K562 (cell line): ENCODE data around the gene JUN. TPM values are rescaled to one million over a fixed set of nuclear protein-coding genes. Genes with fewer than 3 reads are reported as not detected.

Experiments used
- CBFA2T2 ChIP-seq: fragments of 450-650 bp; conservative IDR thresholded peaks from 2 replicates; pipeline ENCODE4 v1.6.1; 2017; ENCODE audit warnings: mild to moderate bottlenecking
- CBX1 ChIP-seq: sonication (generic); IDR thresholded peaks from 2 replicates; pipeline ENCODE4 v1.6.1; 2016; ENCODE audit warnings: antibody characterized with exemption, low read depth, mild to moderate bottlenecking
- FOXM1 ChIP-seq, 2 experiments: fragments of 450-650 bp in 1 of 2; sonication (generic) in 1 of 2; formaldehyde crosslinking in 1 of 2; IDR thresholded peaks; 2 replicates each; pipeline versions ENCODE4 v1.6.1 to v1.9.0; 2017 to 2022; ENCODE audit warnings: low read depth in 2 of 2, mild to moderate bottlenecking in 2 of 2, missing genetic modification reagents in 1 of 2, moderate library complexity in 1 of 2
- GATAD2B ChIP-seq: fragments of 450-650 bp; IDR thresholded peaks from 2 replicates; pipeline ENCODE4 v1.6.1; 2017; ENCODE audit warnings: mild to moderate bottlenecking, borderline replicate concordance
- HDAC1 ChIP-seq, 2 experiments: fragments of 450-650 bp; IDR thresholded peaks; 2 replicates each; pipeline ENCODE4 v1.6.1; 2016 to 2017; ENCODE audit warnings: inconsistent platforms in 1 of 2, mild to moderate bottlenecking in 1 of 2, moderate library complexity in 1 of 2
- MNT ChIP-seq, 2 experiments: fragments of 450-650 bp; conservative IDR thresholded peaks; 2 replicates each; pipeline ENCODE4 v1.6.1; 2017; ENCODE audit warnings: mild to moderate bottlenecking in 2 of 2, moderate library complexity in 2 of 2
- NONO ChIP-seq, 2 experiments: fragments of 200-400 bp in 1 of 2; fragments of 450-650 bp in 1 of 2; formaldehyde crosslinking in 1 of 2; IDR thresholded peaks; 2 replicates each; pipeline ENCODE4 v1.6.1; 2017; ENCODE audit warnings: low read depth in 2 of 2, mild to moderate bottlenecking in 2 of 2, moderate library complexity in 2 of 2, low read length in 1 of 2
- RBFOX2 ChIP-seq: fragments of 200-400 bp; formaldehyde crosslinking; IDR thresholded peaks from 2 replicates; pipeline ENCODE4 v1.6.1; 2017; ENCODE audit warnings: low read depth, mild to moderate bottlenecking, low read length, moderate library complexity
- TFAM ChIP-seq: fragments of 250-450 bp; sonication (Bioruptor Pico); conservative IDR thresholded peaks from 2 replicates; pipeline ENCODE4 v1.5.0; 2021; ENCODE audit warnings: mild to moderate bottlenecking, moderate library complexity
- ZBTB17 ChIP-seq: fragments of 450-650 bp; formaldehyde crosslinking; IDR thresholded peaks from 2 replicates; pipeline ENCODE4 v1.4.0; 2020; ENCODE audit warnings: mild to moderate bottlenecking
- ZNF589 ChIP-seq: fragments of 200-800 bp; sonication (Bioruptor generic); IDR thresholded peaks from 2 replicates; pipeline ENCODE4 v1.6.1; 2016; ENCODE audit warnings: low read depth, missing genetic modification characterization, missing compliant biosample characterization
- ZNF778 ChIP-seq: fragments of 450-650 bp; formaldehyde crosslinking; IDR thresholded peaks from 2 replicates; pipeline ENCODE4 v1.4.0; 2020; ENCODE audit warnings: mild to moderate bottlenecking, moderate library complexity
- polyA plus RNA-seq, 8 experiments: library from polyadenylated mRNA; depleted of rRNA in 4 of 8; stranded (reverse) in 5 of 8; unstranded in 3 of 8; fragments of >200 nt; fragmentation: Nextera tagmentation in 2 of 8; fragmentation: Illumina TruSeq in 1 of 8; extraction: Ambion mirVana in 2 of 8; extraction: Trizol in 1 of 8; gene quantifications; 2 replicates each; pipeline versions ENCODE4 v1.2.1 to v1.2.3, GENCODE V29; 2011 to 2014; ENCODE audit warnings: inconsistent platforms in 1 of 8, missing spikeins in 1 of 8
- total RNA-seq, 7 experiments: library from RNA; depleted of rRNA in 6 of 7; stranded (reverse); fragments of >200 nt in 6 of 7; fragmentation: Illumina TruSeq in 2 of 7; extraction: Trizol in 2 of 7; gene quantifications; 2 replicates each; pipeline versions ENCODE4 v1.2.1 to v1.2.3, GENCODE V29; 2011 to 2021; ENCODE audit warnings: low replicate concordance in 1 of 7
- TF ChIP-seq, protein P1 (sequence below), 2 experiments: fragments of 450-650 bp; IDR thresholded peaks; 2 replicates each; pipeline ENCODE4 v1.6.1; 2016; ENCODE audit warnings: mild to moderate bottlenecking in 2 of 2, borderline replicate concordance in 1 of 2, low read depth in 1 of 2, moderate library complexity in 1 of 2
- TF ChIP-seq, protein P2 (sequence below): sonication (generic); formaldehyde crosslinking; IDR thresholded peaks from 2 replicates; pipeline ENCODE4 v1.8.0; 2023; ENCODE audit warnings: mild to moderate bottlenecking, missing genetic modification reagents

JUN gene
- total and polyA plus RNA-seq, 9 of the 15 experiments (the other 6 are each of a cell fraction or from before 2014, with no cell fraction given): 0.32 to 23.4 (median 4.0) TPM

DNA sequence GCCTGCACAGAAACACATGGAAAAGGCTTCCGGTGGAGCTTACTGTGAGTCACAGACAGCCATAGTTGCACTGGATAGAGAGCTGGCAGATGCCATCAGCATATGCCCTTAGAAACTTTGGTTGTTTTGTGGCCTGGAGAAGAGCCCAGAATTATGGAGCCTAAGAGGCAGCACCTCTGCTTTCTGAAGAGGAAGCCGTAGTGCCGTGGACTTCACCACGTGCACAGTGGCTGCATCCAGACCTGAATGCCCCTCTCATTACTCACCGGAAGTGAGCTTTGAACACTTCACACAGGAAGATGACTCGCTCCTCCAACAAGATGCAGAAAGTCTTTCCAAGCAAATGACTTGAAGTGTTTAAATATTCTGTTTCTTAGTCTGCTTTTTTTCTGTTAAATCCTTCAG lies 28.4 kb downstream of the JUN start (continued):
- TF ChIP-seq, protein P1, sequence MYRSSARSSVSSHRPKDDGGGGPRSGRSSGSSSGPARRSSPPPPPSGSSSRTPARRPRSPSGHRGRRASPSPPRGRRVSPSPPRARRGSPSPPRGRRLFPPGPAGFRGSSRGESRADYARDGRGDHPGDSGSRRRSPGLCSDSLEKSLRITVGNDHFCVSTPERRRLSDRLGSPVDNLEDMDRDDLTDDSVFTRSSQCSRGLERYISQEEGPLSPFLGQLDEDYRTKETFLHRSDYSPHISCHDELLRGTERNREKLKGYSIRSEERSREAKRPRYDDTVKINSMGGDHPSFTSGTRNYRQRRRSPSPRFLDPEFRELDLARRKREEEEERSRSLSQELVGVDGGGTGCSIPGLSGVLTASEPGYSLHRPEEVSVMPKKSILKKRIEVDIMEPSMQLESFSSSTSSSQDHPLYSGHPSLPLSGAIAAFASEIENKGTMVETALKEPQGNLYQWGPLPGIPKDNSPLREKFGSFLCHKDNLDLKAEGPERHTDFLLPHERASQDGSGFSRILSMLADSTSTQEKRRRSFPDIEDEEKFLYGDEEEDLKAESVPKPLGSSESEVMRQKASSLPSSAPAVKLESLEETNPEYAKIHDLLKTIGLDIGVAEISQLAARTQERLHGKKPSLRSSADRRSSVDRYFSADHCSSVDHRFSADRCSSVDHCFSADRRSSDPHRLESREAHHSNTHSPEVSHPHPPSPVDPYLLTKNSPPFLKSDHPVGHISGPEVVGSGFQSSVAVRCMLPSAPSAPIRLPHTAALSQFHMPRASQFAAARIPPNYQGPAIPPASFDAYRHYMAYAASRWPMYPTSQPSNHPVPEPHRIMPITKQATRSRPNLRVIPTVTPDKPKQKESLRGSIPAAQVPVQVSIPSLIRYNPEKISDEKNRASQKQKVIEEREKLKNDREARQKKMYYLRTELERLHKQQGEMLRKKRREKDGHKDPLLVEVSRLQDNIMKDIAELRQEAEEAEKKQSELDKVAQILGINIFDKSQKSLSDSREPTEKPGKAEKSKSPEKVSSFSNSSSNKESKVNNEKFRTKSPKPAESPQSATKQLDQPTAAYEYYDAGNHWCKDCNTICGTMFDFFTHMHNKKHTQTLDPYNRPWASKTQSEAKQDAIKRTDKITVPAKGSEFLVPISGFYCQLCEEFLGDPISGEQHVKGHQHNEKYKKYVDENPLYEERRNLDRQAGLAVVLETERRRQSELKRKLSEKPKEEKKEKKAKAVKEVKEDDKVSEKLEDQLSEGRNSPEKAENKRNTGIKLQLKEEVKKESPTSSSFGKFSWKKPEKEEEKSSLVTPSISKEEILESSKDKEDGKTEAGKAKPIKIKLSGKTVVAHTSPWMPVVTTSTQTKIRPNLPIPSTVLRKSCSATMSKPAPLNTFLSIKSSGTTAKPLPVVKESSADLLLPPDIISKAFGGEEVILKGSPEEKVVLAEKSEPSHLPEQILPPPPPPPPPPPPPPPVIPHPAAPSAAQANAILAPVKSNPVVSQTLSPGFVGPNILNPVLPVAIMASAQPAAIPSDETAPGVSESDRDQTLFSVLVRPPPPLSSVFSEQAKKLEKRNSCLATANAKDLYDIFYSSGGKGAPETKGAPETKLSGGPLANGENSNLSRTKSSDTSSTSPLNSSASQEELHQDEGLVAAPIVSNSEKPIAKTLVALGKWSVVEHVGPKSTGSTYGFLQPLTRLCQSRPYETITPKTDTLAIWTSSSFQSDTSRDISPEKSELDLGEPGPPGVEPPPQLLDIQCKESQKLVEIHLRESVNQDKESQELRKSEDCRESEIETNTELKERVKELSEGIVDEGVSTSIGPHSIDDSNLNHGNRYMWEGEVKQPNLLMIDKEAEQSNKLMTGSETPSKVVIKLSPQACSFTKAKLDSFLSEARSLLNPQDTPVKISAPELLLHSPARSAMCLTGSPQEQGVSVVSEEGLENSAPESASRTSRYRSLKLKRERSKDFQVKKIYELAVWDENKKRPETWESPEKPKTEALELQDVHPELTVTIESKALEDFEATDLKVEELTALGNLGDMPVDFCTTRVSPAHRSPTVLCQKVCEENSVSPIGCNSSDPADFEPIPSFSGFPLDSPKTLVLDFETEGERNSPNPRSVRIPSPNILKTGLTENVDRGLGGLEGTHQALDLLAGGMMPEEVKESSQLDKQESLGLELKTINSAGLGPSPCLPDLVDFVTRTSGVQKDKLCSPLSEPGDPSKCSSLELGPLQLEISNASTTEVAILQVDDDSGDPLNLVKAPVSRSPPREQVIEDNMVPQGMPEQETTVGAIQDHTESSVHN (IDR thresholded peaks at IDR 0.05; ENCODE audit: borderline replicate concordance in 1 of 2, low read depth in 1 of 2): no peak
- TF ChIP-seq HDAC1 (IDR thresholded peaks at IDR 0.05): no peak
- peak in 1 of 2 experiments; percentile 57; a peak in 1 of 4 replicates for TF ChIP-seq MNT (conservative IDR thresholded peaks at IDR 0.05)
- TF ChIP-seq NONO (IDR thresholded peaks at IDR 0.05; ENCODE audit: low read depth in 2 of 2, low read length in 1 of 2): no peak
- no peak for TF ChIP-seq TFAM (CRISPR knock-in tag)
- TF ChIP-seq FOXM1 (IDR thresholded peaks at IDR 0.05; ENCODE audit: low read depth): no peak
- TF ChIP-seq FOXM1 (CRISPR knock-in tag; IDR thresholded peaks at IDR 0.05; ENCODE audit: low read depth): no peak
- no peak for TF ChIP-seq CBX1
- TF ChIP-seq ZBTB17: peak; percentile 82
- no peak for TF ChIP-seq GATAD2B
- TF ChIP-seq, protein P2, sequence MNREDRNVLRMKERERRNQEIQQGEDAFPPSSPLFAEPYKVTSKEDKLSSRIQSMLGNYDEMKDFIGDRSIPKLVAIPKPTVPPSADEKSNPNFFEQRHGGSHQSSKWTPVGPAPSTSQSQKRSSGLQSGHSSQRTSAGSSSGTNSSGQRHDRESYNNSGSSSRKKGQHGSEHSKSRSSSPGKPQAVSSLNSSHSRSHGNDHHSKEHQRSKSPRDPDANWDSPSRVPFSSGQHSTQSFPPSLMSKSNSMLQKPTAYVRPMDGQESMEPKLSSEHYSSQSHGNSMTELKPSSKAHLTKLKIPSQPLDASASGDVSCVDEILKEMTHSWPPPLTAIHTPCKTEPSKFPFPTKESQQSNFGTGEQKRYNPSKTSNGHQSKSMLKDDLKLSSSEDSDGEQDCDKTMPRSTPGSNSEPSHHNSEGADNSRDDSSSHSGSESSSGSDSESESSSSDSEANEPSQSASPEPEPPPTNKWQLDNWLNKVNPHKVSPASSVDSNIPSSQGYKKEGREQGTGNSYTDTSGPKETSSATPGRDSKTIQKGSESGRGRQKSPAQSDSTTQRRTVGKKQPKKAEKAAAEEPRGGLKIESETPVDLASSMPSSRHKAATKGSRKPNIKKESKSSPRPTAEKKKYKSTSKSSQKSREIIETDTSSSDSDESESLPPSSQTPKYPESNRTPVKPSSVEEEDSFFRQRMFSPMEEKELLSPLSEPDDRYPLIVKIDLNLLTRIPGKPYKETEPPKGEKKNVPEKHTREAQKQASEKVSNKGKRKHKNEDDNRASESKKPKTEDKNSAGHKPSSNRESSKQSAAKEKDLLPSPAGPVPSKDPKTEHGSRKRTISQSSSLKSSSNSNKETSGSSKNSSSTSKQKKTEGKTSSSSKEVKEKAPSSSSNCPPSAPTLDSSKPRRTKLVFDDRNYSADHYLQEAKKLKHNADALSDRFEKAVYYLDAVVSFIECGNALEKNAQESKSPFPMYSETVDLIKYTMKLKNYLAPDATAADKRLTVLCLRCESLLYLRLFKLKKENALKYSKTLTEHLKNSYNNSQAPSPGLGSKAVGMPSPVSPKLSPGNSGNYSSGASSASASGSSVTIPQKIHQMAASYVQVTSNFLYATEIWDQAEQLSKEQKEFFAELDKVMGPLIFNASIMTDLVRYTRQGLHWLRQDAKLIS: 0 out of 2 replicates have a peak, but pooled peaks have one; percentile 29
- TF ChIP-seq CBFA2T2: no peak
- TF ChIP-seq RBFOX2: no peak
- no peak for TF ChIP-seq ZNF778 (CRISPR knock-in tag)
- peak; percentile 9; the same call in 1 of the 2 replicates for TF ChIP-seq ZNF589
